OCI-LY3 (cell line): ENCODE results near the gene PIGT.

ENCODE experiments used
- CTCF ChIP-seq: fragments of 200-600, 300-600 bp; sonication (generic); IDR thresholded peaks from 2 replicates; pipeline ENCODE4 v1.5.1; 2014; ENCODE audit warnings: antibody characterized with exemption, low read length, low read depth
- EZH2phosphoT487 ChIP-seq: fragments of 200-600 bp; shearing (Covaris generic); IDR thresholded peaks from 2 replicates; pipeline ENCODE4 v1.6.1; 2018; ENCODE audit warnings: antibody characterized with exemption, mixed run types, low read depth

GRCh38 chr20:45419188-45420091, 3.5 kb downstream of the PIGT start:
- no peak for TF ChIP-seq CTCF
- no peak for TF ChIP-seq EZH2phosphoT487
